Choroid plexus epithelial cell (primary cell): ENCODE measurements around the gene ADAMTS17.
A peak's percentile ranks its signal among the peaks of the same experiment; 100 is the strongest.

ENCODE experiments used
- DNase-seq: peaks from one replicate; pipeline ENCODE4 v3.0.0-alpha.2; 2010; ENCODE audit warnings: low read depth
- H3K4me3 ChIP-seq: 2 replicates; pipeline ENCODE4 v1.5.1; 2011; ENCODE audit warnings: low read depth, mild to moderate bottlenecking, control low read depth, low read length, moderate library complexity
- TF ChIP-seq, protein P1 (sequence below): conservative IDR thresholded peaks from 2 replicates; pipeline ENCODE4 v1.5.1; 2011; ENCODE audit warnings: low read depth, mild to moderate bottlenecking, control low read depth, inconsistent platforms, low read length, moderate library complexity

ADAMTS17 gene

DNA sequence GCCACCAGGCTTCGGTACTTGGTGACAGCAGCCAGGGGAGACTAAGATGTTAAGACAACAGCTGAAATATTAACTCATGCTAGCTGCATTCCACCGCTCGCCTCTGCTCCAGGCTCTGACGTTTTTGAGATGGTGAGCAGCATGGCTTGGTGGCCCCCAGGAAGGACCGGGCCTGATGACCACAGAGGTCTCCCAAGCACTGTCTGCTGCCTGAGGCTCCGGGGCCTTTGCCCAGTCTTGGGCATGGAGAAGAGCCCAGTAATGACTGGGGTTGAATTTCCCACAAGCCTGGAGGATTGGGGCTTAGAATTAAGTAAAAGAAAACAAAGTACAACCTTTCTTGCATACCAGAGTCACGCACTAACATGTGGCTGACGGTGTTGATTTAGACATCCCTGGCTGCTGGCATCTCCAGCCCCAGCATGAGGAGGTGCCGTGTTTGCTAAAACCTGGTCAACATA, 364.9 kb downstream of the ADAMTS17 start:
- TF ChIP-seq, protein P1, sequence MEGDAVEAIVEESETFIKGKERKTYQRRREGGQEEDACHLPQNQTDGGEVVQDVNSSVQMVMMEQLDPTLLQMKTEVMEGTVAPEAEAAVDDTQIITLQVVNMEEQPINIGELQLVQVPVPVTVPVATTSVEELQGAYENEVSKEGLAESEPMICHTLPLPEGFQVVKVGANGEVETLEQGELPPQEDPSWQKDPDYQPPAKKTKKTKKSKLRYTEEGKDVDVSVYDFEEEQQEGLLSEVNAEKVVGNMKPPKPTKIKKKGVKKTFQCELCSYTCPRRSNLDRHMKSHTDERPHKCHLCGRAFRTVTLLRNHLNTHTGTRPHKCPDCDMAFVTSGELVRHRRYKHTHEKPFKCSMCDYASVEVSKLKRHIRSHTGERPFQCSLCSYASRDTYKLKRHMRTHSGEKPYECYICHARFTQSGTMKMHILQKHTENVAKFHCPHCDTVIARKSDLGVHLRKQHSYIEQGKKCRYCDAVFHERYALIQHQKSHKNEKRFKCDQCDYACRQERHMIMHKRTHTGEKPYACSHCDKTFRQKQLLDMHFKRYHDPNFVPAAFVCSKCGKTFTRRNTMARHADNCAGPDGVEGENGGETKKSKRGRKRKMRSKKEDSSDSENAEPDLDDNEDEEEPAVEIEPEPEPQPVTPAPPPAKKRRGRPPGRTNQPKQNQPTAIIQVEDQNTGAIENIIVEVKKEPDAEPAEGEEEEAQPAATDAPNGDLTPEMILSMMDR = no peak
- peak; percentile 80 for DNase-seq
- no peak overlapping the region for H3K4me3 ChIP-seq

DNA sequence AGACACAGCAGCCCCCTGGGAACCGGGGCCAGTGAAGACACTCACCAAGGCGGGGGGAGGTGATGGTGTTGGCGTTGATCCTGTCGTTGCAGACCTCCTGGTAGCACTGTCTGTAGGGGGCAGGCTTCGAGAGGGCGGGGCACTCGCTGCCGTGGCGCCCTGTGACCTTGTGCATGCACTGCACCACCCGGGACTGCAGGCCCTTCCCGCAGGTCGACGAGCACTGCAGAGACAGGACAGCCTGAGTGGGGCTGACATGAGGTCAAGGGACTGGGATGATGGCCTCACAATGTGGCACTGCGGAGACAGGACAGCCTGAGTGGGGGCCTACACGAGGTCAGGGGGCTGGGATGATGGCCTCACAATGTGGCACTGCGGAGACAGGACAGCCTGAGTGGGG, 365.8 kb downstream of the ADAMTS17 start:
- no peak overlapping the region for H3K4me3 ChIP-seq
- TF ChIP-seq, protein P1 = no peak

DNA sequence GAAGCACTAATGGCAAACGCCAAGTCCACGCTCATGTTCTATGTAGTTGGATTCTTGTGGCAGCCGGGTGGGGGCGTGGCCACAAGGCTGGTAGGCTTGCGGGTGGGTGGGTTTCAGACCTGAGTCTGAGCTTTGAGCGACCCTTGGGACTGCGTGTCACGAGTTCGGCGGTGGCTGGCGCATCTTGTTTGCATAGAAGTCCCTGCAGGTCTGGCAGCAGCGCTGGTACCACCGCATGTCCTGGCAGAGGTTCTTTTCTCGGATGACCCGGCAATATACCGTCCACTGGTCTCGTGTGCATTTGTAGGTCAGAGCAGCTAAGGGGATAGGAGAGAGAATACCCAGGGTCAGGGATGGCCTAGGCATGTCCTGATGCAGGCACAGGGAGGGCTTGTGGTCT, 367.5 kb downstream of the ADAMTS17 start:
- TF ChIP-seq, protein P1 = no peak
- no peak overlapping the region for H3K4me3 ChIP-seq
- no peak for DNase-seq

More for the DNA sequence above, 365.8 kb downstream of the ADAMTS17 start:
- DNase-seq = no peak

DNA sequence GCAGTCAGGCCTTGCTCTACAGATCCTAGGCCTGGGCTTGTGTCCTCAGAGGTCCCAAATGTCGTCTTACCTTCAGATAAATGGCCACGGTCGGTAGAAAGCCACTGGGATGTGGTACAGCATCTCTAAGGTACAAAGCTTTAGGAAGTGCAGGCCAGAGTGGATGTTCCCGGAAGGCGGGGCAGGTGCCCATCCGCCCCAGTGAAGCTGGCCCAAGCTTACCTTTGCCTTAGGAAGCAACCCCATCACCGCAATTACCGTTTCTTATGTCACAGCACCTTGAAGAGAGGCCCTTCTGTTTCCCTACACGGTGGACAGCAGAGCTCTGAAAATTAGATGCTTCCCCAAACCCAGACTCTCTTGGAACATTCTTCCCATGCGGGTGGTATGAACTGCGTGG, 368.4 kb downstream of the ADAMTS17 start:
- TF ChIP-seq, protein P1 = no peak
- no peak for DNase-seq
- no peak overlapping the region for H3K4me3 ChIP-seq

DNA sequence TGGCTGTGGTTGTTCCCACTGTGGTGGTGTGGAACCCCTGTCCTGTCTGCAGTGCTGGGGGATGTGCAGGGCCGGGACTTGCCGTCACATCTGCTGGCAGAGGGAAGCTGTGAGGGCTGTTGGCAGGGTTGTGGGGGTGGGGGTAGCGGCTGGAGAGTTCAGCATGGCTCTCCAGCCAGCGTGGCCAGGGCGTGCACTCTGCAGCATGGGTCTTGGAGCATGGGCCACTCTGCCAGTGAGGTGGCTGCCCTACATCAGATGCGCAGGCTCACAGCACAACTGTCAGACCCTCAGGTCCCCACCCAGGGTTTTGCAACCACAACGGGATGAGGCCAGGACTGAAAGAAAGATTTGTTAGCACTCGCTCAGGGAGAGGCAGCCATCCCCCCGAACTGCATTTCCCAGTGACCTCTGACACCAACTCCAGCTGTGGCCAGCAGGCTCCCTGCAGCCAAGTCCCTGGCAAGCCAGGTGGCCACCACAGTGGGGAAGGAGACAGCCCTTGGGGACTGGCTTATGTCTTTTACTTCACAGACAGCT, 370.8 kb downstream of the ADAMTS17 start:
- TF ChIP-seq, protein P1 = no peak
- H3K4me3 ChIP-seq = no peak overlapping the region
- no peak for DNase-seq

DNA sequence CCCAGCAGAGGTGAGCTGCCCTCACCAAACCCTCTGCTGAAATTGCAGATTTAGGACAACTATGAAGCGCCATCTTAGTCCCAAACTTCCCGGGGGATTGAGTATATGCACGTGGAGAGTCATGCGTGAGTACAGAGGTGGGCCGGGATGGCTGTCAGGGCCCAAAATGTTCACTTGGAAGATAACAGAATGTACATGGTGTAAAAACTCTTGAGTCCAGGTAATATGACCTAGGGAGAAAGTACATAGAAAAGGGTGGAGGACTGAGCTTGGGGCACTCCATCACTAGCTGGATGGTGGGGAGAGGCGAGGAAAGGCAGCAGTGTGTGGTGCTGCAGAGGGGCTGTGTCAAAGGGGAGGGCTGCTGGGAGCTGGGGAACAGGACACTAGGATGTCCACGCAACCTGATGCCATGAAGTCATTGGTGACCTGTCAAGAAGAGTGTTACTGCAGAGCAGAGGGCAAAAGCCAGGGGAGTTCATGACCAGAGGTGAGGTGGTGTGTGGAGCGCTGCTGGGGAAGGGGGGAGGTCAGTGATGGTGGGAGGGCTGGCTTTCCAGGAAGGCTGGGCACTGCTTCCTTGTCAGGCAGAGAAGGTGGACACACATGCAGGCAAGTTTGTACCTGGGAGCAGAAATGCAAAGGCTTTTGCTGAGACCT, 372.4 kb downstream of the ADAMTS17 start:
- TF ChIP-seq, protein P1 = no peak

More for the DNA sequence above, 372.4 kb downstream of the ADAMTS17 start:
- DNase-seq = no peak
- no peak overlapping the region for H3K4me3 ChIP-seq
